Eye (tissue), 1 donor: ENCODE measurements around the gene PDE1C.

Experiments used
- DNase-seq: peaks from one replicate; pipeline ENCODE4 v3.0.0-alpha.2; 2015

PDE1C gene

DNA sequence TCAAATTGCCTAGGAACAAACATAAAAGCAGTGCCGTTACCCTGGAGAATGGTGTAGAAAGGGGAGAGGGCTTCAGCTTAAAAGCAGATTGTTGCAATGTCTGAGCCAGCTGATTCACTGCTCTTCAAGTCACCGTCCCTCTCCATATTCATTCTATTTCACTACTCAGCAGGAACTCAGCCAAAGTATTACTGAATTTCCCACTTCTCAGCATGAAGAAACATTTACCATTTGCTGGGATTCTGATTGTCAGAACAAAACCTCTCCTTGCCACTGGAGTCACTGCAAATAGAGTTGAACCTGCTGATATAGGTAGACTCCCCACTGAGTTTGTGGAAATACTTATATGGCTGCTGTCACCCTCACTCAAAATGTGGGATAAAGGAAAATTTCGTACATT, 311.5 kb downstream of the PDE1C start:
- DNase-seq, result no peak

DNA sequence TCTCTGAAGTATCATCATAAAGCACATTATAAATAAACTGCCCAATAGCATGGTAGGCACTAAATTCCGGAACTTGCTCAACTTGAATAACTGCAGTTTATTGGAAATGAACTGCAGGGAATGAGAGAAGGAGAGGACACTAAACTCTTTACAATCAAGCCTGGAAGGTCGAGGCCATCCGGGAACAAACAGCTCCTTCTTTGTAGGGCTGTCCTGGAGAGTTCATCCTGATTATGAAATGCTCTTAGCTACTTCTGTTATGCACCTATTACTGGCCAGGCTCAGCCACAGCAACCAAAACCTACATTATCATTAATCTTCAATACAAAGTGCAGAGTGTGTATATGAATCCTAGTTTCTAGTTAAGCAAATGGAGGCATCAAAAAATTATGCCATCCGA, 318.5 kb downstream of the PDE1C start:
- no peak for DNase-seq

DNA sequence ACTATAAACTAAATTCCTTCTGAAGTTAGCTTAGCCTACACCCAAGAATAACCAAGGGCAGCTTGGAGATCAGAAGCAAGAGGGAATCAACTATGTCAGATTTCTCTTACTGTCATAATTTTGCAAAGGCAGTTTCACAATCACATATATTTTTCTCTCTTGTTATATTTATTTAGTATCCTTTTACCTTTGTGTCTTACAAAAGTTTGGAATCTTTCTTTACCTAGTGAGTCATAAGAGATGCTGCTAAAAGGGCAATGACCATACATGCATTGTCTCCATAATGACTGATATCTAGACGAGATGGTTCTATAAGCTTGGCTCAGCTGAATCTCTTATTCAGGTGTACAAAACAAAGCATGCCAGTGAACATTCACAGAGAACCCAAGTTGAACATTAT, 322.1 kb downstream of the PDE1C start:
- DNase-seq, result no peak

DNA sequence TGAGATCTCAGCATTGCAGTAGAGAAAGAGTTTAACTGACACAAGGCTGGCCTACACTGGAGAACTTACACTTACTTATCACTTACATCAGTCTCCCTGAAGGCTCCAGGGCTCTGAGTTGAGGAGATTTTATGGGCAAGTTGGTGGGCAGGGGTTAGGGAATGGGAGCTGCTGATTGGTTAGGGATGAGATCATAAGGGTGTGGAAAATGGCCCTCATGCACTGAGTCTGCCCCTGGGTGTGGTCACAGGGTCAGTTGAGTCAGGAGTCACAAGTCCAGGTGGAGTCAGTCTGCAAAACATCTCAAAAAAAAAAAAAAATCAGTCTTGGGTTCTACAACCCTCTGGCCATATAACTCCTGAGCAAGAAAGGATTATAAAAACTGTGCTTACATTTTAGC, 322.7 kb downstream of the PDE1C start:
- DNase-seq, result no peak

DNA sequence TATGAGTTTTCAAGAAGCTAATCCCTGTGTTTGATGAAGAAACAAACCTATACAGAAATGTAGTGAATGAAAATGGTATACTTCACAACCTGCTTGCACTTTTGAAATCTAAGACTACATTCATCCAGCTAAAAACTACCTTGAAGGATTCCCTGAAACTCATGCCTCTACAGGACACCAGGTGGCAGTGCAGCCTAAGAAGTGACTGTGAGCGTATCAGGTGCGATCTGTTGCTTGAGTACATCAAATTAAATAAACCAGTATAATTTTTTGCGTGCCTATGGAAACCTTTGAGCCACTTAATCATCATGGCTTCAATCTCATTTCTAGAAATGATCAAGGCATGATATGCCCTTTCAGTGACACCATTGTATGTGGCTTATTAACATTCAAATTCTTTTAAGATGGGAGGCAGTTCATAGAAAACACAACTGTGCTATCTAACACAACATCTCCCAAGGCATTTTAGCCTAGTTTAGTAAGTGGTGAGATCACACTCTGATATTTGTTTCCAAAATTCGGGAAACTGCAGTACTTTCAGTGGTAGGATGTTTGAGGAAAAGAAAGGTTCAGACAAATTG, 325.8 kb downstream of the PDE1C start:
- DNase-seq, result peak; percentile 90

DNA sequence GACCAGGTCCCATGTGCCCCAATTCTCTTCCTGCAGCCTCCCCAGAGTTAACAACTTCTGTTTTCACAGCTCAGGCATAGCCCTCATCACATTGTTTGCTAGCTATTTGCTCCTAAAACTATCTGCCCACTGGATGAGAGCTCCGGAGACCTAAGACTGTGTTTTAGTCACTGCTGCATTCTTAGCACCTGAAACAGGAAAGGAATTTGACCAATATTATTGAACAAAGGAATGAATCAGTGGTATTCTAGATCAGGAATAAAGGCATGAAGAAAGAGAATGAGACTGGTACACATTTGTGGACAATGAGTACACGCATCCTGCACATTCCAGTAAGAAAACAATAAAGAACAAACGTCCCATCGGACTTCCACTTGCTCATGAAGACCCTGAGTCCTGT, 328.4 kb downstream of the PDE1C start:
- DNase-seq, result no peak

DNA sequence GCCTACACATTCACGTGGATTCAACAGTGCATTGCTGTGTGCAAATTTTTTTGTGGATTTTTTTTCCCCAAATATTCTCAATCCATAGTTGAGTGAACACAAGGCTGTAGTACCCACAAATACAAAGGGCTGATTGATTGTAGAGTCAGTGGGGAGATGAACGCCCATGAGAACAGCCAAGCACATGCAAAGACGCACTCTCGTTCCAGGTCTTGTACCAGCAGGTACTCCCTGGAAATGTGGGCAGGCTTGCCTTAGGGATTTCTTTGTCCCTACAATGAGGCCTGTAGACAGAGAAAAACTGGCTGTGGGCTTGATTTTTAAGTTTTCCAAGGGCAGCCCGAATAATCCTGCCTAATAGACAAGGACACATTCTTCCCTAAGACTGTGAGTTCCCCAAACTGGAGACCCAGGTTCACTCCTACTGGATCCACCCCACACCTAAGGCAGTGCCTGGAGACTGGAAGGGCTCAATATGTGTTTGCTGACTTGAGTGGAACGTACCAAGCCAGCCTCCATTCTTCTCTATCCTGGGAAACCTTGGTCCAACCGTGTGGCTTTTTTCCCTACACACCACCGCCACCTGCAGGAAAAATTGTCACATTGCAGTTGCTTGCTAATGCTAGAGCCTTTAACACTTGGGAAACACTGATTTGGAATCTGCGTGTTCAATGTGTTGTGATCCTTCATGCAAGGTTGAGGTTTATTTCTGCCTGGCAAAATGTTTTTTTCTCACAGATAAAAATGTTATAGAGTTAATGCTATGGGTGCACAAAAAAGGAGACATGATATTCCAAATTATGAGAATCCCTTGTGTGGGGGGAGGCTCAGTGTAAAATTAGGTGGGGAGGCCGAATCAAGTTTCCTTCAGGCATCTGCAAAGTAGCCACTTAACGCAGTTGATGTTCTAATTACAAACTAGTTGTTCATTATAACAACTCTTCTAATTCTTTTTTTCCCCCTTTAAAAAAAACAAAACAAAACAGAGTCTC, 333.9 kb downstream of the PDE1C start:
- DNase-seq, result peak; percentile 94

DNA sequence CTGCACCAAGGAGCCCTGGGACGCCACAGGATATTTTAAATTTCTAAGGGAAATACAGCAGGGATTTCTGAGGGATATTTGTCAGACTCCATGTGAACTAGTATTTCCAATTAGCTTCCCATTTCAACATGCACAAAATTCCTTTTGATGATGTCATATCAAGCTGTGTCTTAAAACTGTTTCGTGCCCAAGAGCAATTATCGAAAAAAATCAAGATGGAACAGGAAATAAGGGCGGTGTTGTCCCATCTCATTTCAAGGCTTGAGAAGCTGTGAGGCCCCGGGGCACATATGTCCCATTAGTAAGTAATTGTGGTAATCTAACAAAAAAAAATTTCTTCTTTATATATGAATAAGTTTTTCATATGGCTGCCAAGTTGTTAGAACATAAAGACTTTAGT, 335.8 kb downstream of the PDE1C start:
- DNase-seq, result peak; percentile 14

DNA sequence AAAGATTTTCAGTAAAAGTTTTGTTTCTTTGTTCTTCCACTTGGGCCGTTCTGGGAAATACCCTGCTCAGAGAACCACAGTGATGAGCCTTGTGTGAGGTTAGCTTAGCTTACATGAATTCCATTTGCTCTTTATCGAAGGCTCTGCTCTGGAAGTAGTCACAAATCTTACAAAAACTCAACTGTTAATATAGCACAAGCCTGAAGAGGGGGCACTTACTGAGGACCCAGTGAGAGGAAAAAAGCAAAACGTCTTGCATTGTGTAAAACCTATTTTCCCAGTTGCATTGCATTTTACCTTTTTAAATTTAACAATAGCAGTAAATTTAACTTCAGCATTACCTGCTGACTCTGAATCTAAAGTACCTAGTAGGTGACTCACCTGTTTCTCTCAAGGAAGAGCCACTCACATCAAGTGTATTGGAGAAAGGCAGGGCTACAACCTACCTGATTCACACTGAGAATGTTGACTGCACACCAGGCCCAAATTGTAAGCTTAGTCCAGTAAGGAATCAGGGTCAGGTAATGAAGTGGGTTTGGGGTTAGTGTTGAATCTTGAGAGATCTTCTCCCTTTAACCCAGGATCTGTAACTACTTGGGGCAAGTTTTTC, 340.9 kb downstream of the PDE1C start:
- no peak for DNase-seq

DNA sequence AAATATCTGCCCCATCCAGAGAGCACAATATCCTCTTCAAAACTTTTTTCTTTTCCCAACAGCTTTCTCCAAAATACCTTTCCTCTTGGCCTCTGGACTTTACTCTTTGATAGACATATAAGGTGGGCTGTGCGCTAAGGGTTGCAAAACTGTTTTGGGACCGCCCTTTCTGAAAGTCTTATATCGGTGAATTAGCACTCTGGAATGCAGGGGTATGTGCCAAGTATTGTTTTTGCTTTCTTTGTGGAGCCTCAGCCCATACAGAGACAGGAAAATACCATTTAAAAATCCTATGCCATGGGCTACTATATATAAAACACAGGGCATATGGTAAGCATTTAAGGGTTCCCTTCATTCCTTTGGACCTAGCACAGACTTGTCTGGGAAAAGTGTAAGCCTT, 345.5 kb downstream of the PDE1C start:
- DNase-seq, result no peak

DNA sequence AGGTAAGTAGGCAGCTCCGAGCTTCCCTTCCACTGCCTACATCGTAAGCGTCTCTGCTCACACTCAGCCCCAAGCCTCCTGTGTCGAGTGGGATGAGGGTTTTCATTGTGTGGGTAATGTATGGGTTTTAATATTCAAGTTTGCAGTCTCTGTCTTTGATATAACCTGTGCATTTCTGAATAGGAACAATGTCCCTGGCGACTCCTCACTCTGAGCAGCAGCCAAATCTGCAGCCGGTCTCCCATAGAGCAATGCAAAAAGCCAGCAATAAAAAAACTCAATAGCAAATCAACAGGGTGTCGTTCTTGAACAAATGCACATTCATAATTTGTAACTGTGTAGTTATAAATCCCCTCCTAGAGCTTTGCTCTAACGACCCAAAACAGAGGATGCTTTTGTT, 349.8 kb downstream of the PDE1C start:
- DNase-seq, result no peak

DNA sequence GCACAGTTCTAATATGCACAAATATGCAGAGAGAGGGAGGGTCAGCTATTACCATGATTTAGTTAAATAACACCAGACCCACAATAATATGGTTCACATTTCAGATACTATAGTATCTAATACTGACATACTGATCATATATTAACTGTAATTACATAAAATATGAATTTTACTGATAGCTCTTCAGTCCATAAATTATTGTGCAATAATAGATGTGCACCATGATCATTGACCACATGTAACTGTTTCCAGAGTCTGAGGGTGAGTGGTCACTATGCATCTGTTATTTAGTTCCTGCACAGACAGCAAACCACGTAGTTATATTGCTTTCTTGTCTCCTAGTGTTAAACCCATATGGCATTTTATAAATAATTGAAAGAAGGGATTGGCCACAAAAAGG, 353.9 kb downstream of the PDE1C start:
- no peak for DNase-seq

DNA sequence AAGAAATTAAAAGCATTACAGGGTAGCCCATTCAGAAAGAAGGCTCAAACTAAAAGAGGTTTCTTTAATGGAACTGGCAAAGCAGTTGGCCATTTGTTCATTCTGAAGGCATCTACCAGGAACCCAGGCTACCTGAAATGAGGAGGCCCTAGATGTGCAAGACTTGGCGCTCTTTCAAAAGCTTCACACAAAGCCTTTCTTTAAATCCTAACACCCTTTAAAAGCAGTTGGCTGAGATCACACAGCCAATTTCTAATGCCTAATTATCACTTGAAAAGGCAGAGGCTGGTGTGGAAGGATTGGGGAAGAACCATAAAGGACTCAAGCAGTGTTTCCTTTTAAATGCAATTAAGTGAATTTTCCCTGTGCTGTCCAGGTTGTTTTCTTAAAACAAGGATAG, 360.0 kb downstream of the PDE1C start:
- DNase-seq, result no peak

DNA sequence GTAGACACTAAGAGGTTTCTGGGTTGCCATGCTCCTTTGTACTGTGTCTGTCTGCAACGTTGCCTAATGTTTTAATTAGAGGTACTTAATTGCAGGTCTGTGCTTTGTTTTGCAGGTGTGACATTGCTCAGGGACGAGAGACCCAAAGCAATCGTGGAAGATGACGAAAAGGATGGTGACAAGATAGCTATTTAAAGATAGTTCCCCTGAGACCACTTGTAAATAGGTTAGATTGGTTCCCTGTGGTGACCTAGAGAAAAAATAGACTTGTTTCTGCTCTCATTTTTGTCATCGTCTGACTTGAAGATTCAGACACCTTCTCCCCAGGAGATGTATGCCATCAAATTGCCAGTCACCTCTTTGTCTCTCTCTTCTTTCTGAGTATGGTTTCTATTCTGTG, 363.1 kb downstream of the PDE1C start:
- DNase-seq, result no peak

DNA sequence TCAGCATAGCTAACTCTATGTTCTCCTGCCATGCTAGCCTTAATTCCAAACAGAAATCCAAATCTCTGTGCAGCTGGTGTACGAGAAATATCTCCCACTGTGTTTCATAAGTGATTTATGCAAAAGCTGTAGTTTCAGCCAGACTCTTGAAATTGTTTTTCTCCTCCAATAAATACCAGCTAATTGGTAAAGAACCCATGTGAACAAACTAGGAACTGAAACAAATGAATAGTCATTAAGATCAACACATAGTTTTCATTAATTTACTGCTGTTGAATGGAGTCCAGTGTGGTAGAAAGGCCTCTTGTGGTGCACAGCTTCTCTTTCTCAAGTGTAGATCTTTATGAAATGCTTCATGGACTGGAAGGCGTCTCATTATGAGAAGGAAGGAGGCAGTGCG, 364.8 kb downstream of the PDE1C start:
- DNase-seq, result no peak

DNA sequence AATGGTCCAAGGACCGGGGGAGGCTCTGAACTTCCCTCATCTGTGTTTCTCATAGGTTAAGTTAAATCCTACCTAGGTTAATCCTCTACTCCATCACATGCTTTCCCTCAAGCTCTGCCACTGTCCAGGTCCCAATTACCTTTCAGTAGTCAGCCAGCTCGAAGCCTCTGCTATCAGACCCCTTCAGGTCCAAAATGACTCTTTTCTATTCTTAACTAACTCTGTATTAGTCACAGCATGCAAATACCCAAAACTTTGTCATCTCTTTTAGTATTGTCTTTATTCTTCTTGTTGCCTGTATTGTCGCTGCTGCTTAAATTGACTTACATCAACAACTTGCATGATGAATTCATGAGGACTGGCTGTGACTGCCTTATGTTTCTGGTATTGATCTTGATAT, 367.9 kb downstream of the PDE1C start:
- DNase-seq, result no peak
